ENCODE data around the gene EEF1E1.

EEF1E1 gene

DNA sequence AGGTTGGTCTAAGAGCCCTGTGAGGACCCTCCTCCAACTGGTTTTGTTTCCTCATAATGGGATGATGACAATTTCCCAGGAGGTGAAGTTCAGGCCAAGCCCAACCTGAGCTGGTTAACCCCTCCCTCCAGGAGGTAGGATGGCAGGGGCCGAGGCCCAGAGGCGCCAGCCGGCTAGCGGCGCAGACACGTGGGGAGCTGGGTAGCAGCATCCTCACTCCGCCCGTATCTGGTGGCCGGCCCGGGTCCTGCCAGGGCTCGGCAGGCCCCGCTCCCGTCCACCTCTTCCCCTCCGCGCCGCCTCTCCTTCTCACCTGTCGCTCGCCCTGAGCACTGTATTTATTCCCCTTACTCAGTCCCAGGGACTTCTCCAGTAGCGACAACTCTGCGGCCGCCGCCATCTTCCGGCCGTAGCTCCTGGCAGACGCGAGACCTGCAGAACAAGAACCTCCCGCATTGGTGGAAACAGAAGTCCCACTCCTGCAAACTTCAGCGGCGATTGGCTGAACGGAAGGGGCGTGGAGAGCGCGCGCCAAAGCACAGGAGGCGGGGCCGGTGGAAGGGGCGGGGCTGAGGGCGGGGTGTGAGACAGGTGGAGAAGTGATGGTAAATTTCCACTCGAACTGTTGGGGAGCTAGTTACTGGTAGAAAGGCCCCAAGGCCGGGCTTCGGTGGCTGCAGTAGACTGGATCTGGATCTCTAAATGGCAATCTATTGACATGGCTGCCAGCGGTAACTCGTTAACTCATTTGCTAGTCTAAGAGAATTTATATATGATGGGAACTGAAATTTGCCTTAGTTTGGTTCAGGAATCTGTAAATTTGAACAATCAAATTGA, at the start of gene EEF1E1:
Gene EEF1E1, minus strand, starts transcription at position 427 of the 837 bp plus-strand sequence. Its CDS starts 27 bp downstream, at position 400.
- peak; percentile 99 for DNase-seq

DNA sequence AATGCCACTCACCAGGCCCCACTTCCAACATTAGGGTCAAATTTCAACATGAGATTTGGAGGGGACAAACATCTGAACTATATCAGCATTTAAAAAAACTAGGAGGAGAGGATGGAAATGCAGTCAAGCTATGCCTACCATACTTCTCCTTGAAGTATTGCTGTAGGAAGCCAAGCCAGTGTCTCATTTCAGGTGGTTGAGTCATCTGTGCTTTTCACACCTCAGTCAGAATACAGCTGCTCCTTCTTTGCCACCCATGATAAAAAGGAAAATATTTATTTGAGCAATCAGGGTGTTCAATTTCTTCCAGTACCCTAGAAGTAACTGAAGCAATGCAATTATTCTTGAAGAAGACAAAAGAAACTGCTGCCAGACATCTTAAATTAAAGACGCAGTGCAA, 47.0 kb upstream of the EEF1E1 start:
- DNase-seq, result no peak

DNA sequence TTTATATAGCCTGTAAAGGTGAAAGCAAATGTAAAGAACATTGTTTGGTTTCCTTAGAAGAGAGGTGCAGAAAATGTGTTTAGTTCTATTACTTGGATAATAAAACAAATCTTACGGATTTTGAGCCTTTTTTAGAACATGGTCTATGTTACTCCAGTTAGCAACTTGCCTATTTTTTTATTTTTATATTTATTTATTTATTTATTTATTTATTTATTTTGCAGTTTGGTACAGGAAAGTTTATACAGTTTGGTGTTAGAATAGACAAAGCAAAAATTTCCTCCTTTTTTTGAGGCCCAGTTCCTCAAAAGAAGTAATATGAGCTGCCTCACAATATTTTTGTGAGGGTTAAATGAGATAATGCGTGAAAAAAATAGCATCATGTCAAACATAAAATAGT, 41.6 kb upstream of the EEF1E1 start:
- DNase-seq, result no peak

DNA sequence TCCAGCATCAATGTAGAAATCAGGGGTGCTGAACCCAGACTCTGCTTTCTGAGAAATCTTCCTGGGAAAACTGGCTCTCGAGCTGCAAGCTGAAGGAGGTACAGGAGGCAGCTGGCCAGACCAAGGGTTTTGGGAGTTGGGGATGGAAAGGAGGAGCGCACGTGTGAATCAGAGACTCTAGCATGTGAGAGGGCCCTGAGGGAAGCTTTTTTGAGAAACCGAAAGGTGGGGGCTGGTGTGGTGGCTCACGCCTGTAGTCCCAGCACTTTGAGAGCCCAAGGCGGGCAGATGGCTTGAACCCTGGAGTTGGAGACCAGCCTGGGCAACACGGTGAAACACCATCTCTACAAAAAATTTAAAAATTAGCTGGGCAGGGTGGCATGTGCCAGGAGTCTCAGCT, 37.1 kb upstream of the EEF1E1 start:
- DNase-seq, result no peak

DNA sequence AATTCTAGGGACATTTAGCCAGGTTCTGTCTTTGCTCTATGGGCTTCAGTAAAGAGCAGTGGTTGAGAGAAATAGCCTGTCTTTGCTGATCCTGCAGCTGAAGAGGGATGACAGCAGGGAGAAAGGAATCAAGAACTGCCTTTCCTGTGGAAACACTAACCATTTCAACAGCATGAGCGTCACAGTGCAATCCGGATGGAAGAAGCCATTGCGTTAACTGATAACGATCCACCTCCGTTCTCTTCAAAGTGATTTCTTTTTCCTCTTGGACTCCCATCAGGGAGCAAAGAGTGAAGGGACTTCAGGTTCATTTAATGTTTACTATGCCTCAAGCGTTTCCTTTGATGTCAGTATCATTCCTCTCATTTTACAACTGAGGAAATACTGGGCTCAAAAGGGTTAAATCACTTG, 35.2 kb upstream of the EEF1E1 start:
- no peak for DNase-seq

DNA sequence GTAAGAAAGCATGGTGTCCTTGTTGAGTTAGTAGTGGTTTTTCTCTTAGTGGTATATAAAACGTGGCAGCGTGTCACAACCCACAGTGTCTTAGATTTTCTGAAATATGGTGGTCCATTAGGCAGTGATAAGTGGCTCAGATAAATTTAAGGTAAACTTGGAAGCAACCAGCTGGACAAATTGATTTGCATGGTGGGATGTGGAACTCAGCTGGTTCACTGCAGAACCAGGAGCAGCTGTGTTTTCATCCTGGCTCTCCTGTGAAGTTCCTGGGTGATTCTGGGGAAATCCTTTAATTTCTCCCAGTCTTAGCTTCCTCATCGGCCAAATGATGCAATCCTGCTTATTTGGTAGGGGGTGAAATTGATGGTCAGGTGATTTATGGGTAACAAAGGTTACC, 32.9 kb upstream of the EEF1E1 start:
- DNase-seq, result no peak

DNA sequence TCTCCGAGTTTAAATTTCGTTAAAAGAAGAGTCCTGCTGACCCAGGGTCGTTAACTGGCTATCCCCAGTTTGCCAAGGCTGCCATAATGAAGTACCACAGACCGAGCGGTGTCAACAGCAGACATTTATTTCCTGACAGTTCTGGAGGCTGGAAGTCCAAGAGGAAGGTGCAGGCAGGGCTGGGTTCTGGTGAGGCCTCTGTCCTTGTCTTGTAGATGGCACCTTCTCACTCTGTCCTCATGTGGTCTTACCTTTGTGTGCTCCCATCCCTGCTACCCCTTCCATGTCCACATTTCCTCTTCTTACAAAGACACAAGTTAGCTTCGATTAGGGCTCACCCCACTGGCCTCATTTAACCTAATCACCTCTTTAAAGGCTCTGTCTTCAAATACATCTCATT, 29.8 kb upstream of the EEF1E1 start:
- DNase-seq, result no peak

DNA sequence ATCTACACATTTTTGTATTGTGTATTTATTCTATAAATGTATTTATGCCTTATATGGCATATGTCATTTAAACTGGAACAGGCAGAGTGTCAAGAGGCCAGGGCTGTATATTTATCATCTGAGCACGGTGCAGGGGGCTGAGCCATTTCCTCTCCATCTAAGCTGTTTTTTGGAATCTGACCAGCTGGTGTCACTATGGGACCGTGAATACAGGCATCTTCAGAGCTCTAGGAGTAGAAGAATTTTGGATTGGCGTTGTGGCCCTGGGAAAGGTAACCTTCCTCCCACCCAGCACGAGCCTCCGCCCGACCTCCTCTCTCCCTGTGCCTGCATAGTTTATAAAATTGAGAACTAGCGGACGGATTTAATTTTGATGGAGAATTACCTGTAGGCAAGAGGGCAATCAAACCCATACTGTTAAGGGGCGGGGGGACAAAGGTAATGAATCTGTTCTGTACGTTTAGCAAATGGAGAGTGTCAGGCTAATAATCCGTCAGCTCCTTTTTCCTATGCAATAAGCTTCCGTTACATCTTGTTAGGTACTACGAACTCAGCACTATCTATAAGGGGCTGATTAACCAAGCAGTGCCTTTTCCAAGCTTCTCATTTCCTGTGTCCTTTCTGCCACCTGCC, 29.0 kb upstream of the EEF1E1 start:
- DNase-seq, result peak; percentile 73

DNA sequence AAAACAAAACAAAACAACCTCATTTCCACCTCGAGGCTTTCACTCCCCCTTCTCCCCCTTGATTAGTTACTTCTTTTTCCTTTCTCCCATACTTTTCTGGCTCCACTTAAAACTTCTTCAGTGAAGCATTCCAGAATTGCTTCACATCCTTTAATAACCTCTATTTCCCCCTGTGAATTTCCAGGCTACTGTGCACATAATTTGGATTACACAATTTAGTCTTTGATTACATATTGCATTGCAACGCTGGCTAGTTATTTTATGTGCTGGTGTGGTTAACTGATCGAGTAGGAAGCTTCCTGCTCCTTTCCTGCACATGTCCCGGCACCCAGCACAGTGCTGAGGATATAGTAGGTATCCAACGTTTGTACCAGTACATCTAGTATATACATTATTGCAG, 28.1 kb upstream of the EEF1E1 start:
- DNase-seq, result no peak

DNA sequence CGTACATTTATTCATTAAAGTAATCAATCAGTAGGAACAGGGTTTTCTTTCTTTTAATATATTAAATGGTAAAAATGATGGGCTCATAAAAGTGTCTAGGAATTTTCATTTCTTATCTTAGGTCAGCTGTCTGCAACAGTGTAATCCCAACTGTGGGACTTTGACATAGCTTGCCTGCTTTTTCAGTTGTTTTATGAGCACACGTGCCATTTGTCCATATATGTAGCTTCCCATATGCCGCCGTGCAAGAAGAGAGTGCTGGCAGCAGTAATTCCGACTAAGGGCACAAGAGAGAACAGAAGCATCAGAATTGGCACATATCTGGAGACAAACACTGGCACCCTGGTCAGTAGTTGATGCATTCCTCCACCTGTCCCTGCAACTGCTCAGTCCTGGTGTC, 20.9 kb upstream of the EEF1E1 start:
- DNase-seq, result no peak

DNA sequence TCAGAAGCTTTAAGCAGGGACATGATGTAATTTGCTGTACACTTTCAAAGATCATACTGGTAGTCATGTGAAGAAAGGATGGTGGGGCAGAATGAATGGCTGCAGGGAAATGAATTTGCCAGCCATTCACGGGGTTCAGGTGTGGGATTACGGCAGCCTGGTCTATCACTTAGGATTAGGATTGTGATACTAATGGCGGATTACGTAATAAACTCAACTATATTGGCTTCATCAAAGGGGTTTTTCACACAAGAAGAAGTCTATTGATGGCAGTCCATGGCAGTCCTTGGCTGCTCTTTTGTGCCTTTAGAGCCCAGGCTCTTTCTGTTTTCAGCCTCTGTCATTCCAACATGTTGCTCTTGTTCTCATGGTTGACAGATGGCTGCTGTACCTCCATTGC, 12.6 kb upstream of the EEF1E1 start:
- DNase-seq, result no peak

DNA sequence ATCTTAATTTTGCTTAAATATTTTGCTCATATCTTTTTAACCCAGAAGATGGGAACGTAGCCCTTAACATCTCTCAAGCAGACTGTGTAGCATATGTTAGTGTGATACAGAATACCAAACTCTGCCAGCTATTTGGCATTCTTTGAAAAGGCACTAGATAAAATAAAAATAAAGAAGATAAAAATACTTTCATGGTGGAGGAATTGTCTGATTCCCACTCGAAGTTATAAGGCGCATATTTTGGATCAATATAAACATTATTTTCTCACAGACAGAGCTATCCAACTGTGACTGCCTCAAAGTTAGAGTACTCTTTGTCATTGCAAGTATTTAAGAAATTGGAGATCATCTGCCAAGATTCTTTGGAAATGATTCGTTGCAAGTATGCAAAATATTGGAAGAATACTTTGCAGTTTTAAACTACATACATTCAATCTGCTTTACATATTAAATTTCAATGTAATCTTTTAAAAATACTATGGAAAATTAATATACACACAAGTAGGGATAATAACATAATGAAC, 10.8 kb upstream of the EEF1E1 start:
- DNase-seq, result no peak

DNA sequence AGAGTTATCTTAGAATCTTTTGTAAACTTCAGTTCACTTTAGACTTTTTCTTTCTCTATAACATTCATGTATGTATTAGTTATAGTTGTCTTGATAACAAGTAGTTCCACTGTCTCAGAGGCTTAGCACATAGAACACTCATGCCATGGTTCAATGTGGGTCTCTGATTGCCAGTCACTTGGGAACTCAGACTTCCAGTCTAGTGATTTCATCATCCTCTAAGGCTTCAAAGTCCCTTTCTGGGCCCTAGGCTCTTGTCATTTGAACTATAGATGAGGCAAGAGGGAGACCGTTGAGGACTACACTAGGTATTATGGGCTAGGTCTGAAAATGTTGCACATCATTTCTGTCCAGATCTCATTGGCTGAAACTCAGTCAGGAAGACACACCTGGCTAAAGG, 8.4 kb upstream of the EEF1E1 start:
- DNase-seq, result no peak

DNA sequence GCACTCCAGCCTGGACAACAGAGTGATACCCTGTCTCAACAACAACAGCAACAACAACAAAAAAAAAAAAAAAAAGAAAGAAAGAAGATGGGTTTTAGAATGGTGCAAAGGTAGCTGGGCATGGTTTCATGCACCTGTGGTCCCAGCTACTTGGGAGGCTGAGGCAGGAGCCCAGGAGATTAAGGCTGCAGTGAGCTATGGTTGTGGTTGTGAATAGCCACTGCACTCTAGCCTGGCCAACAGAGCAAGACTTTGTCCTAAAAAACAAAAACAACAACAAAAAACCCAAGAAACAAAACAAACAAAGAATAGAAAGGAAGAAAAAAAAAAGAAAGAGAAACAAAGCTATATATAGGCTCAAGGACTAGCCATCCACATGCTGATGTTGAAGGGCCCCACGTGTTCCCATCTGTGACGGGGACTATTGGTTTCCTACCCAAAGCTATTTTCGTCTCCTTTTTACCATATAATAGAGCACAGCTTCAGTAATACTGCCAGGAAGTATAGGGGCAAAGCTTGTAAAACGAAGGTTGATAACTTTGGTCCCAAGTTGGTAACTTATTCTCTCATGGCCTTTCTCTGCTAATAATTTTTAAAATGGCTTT, 7.9 kb upstream of the EEF1E1 start:
- no peak for DNase-seq

DNA sequence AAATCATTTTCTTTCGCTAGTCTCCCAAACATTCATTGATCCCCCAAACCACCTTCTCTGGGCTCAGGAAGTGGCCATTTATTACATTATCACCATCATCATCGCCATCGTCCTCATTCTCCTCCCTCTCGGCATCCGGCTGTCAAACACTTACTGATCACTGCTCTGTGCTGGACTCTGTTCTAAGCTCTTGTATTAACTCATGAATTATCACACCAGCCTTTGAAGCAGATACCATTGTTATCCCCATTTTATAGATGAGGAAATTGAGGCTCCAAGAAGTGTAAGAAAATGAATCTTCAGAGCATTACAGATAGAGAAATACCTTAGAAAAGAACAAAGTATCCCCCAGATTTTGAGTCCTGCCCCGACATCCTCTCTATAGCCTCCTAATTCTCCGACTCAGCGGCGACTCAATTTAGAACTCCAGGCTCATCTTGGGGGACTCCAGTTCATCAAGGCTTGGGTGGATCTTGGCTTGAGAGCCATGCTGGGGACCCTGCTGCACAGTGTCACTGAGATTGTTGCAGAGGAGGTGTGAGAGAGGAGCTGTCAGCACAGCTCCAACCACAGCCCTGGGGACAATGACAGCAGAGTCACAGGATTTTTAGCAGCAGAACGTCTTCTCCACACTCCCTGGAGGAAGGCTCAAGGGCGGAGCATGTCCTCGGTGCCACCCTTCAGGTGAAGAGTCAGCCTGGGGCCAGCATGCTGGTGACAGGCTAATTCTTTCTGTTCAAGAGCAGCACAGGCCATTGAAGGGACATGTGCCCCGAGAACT, 6.6 kb upstream of the EEF1E1 start:
- DNase-seq, result peak; percentile 18

DNA sequence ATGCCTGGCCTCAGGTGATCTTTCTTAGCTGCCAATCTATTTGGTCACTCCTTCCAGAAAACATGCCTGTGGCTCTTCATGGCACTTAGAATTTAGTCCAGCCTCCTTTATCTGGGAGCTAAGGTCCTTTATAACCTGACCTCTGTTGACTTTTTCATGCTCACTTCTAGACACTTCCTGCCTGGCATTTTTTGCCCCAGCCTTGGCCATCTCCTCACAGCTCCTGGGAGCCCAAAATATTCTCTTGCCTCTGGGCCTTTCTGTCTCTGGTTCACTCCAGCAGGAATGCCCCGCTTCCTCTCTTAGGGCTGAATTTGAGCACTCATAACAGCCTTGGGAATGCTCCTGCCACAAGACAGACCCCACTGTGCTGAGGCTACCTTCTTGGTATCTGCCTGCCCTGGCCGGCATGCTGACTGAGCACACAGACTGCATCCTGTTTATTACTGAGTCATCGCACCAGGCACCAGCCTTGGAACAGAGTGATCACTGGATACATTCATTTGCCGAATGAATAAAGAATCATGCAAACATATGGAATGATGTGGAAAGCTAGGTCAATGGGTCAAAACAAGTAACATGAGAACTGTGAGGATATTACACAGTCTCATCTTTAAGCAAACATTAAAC, 5.8 kb upstream of the EEF1E1 start:
- no peak for DNase-seq

DNA sequence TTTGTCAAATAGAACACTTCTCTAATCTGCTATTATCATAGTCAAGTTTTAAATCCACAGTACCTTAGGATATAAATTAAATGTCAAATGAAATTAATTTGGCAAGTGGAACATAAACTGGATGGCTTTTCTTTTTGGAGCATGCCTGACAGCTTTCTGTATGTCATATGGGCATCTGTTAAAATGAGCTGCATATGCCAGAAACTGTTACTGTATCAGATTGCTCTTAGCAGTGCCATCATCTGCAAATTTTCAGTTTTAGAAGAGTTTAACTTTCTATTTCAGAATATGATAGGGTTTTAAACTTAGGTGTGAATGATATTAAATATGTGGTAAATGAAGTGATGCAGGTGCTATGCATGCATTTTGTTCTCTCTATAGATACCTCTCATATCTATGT, 3.4 kb upstream of the EEF1E1 start:
- DNase-seq, result no peak

DNA sequence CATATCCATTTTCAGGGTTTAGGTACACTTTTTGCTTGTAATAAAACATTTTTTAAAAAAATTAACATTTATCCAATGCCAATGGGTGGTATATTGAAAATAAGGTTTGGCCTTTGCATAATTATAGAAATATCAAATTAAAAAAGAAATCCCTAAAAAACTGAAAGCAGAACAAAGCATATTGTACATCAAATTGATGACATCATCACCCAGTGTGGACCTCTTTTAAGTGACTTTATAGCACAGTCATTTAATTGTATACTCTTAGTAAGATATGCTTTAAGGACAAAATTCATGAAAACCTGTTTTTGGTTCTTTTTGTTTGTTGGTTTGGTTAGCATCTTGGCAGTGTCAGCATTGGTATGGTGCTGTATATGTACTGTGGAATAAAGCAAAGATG, 1.4 kb upstream of the EEF1E1 start:
- no peak for DNase-seq

DNA sequence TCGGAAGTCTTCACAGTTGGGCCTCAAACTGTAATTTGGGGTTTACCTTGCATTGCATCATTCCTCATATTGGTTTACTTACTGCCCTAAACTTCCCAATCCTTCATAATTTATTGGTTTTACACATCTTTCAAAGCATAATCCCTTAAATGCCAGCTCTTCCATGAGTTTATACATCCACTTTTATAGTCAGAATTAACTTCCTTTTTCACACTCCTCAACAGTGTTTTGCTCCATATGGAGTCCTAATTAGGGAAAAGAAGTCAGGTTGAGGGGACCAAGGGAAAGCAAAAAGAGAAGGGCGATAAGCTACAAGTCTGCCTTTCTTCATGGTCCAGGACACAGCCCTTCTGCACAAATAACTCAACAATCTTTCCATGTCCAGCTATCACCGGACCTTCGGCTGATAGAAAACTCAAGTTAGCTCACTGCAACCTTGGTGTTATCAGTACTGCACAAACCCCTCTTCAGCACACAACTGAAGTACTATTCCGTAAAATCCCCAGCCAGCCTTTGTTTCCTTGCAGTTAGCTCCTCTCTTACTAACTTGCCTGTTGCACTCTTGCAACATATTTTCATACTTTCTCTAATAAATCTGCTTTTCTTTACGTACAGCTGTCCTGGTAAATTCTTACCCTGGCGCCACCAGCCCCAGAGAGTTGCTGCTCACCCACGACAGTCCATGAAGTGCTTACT, 2.0 kb downstream of the EEF1E1 start:
- DNase-seq, result no peak

DNA sequence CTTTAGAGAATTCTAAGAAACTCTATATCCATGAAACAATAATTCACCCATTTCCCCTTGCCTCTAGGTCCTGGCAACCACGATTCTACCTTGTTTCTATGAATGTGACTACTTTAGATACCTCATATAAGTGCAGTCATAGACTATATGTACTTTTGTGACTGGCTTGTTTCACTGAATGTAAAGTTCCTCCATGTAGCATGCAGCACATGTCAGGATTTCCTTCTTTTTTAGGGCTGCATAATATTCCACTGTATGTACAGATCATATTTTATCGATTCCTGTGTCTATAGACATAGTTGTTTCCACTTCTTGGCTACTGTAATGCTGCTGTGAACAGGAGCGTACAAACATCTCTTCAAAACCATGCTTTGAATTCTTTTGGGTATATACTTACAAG, 11.7 kb downstream of the EEF1E1 start:
- no peak for DNase-seq

DNA sequence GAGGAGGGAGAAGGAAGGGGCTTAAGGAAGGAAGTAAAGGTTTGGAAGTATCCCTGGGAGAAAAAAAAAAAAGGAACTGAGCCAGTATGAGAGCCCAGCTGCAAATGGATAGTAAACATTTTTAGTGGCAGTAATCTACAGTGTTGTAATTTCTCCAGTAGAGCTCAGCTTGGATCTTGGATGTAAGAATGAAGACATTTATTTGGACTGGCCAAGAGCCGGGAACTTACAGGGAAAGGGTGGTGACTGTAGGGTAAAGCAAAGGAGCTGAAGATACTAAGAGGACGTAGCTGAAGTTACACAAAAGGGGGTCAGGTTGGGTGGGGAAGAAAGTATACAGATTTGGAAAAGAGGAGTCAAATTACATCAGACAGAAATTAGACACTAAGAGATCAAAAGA, 13.5 kb downstream of the EEF1E1 start:
- no peak for DNase-seq
